WTC11 (cell line): ENCODE results near the gene IL17RD. TPM values are rescaled to one million over a fixed set of nuclear protein-coding genes. Genes with fewer than 3 reads are reported as not detected.

Experiments used
- ATAC-seq: fragments of 200-7000 bp; cut with Tn5 transposase; 2 replicates; pipeline ENCODE4 v1.10.0; 2021; ENCODE audit warnings: mild to moderate bottlenecking, moderate library complexity
- CTCF ChIA-PET: fragments of 300-600 bp; sonication (Branson Sonifier 250); formaldehyde crosslinking; loops from one replicate; lab custom pipeline; 2021; ENCODE audit warnings: antibody characterized with exemption; lab: Charles Lee
- POLR2A ChIA-PET: fragments of 350-600 bp; sonication (Branson Sonifier 250); formaldehyde crosslinking; loops from one replicate; lab custom pipeline; 2021; ENCODE audit warnings: antibody characterized with exemption; lab: Charles Lee
- DNase-seq: peaks from one replicate; pipeline ENCODE4 v3.0.0; 2021; ENCODE audit warnings: low spot score
- H3K27ac Mint-ChIP-seq: 2 replicates; pipeline ENCODE4 v1.8.0; 2021; ENCODE audit warnings: mixed read lengths
- H3K27me3 Mint-ChIP-seq: 2 replicates; pipeline ENCODE4 v1.8.0; 2021; ENCODE audit warnings: low read depth, mild to moderate bottlenecking, moderate library complexity, mixed read lengths
- H3K36me3 Mint-ChIP-seq: 2 replicates; pipeline ENCODE4 v1.8.0; 2021; ENCODE audit warnings: mixed read lengths
- H3K4me1 Mint-ChIP-seq: 2 replicates; pipeline ENCODE4 v1.8.0; 2022; ENCODE audit warnings: mixed read lengths
- H3K4me3 Mint-ChIP-seq: 2 replicates; pipeline ENCODE4 v1.8.0; 2021; ENCODE audit warnings: mild to moderate bottlenecking, moderate library complexity, mixed read lengths
- H3K9me3 Mint-ChIP-seq: 2 replicates; pipeline ENCODE4 v1.8.0; 2021; ENCODE audit warnings: mixed read lengths
- EMX1 ChIP-seq: fragments of 250-450 bp; sonication (Bioruptor Pico); IDR thresholded peaks from 2 replicates; pipeline ENCODE4 v1.8.0; 2021; ENCODE audit warnings: mild to moderate bottlenecking
- FOXJ3 ChIP-seq: sonication (generic); formaldehyde crosslinking; IDR thresholded peaks from 2 replicates; pipeline ENCODE4 v1.9.0; 2021; ENCODE audit warnings: missing genetic modification reagents, mild to moderate bottlenecking, borderline replicate concordance
- GTF2I ChIP-seq: fragments of 250-450 bp; sonication (Bioruptor Pico); conservative IDR thresholded peaks from 2 replicates; pipeline ENCODE4 v1.4.0; 2021; ENCODE audit warnings: mild to moderate bottlenecking
- JAZF1 ChIP-seq: fragments of 250-450 bp; sonication (Bioruptor Pico); IDR thresholded peaks from 2 replicates; pipeline ENCODE4 v1.9.0; 2021; ENCODE audit warnings: moderate library complexity, mild to moderate bottlenecking, inconsistent platforms
- KAT7 ChIP-seq: sonication (generic); formaldehyde crosslinking; IDR thresholded peaks from 2 replicates; pipeline ENCODE4 v1.8.1; 2023; ENCODE audit warnings: missing genetic modification reagents, mild to moderate bottlenecking, borderline replicate concordance
- SOX15 ChIP-seq: fragments of 250-450 bp; sonication (Bioruptor Pico); IDR thresholded peaks from 2 replicates; pipeline ENCODE4 v1.9.0; 2021; ENCODE audit warnings: mild to moderate bottlenecking
- TCF7 ChIP-seq: sonication (generic); formaldehyde crosslinking; IDR thresholded peaks from 2 replicates; pipeline ENCODE4 v1.8.0; 2022; ENCODE audit warnings: mild to moderate bottlenecking, low read depth, missing genetic modification reagents, moderate library complexity
- TEAD1 ChIP-seq: sonication (generic); formaldehyde crosslinking; IDR thresholded peaks from 2 replicates; pipeline ENCODE4 v1.8.0; 2022; ENCODE audit warnings: mild to moderate bottlenecking, missing genetic modification reagents
- ZBTB21 ChIP-seq: sonication (generic); formaldehyde crosslinking; IDR thresholded peaks from 2 replicates; pipeline ENCODE4 v1.8.1; 2023; ENCODE audit warnings: mild to moderate bottlenecking, missing genetic modification reagents, borderline replicate concordance
- ZNF121 ChIP-seq: sonication (generic); formaldehyde crosslinking; IDR thresholded peaks from 2 replicates; pipeline ENCODE4 v1.8.0; 2023; ENCODE audit warnings: missing genetic modification reagents
- ZNF317 ChIP-seq: sonication (generic); formaldehyde crosslinking; IDR thresholded peaks from 2 replicates; pipeline ENCODE4 v1.8.1; 2023; ENCODE audit warnings: low read depth, mild to moderate bottlenecking, moderate library complexity, missing genetic modification reagents, borderline replicate concordance
- ZNF396 ChIP-seq: fragments of 250-450 bp; sonication (Bioruptor Pico); IDR thresholded peaks from 2 replicates; pipeline ENCODE4 v1.8.0; 2021; ENCODE audit warnings: mild to moderate bottlenecking, moderate library complexity, borderline replicate concordance
- ZNF416 ChIP-seq: fragments of 250-450 bp; sonication (Bioruptor Pico); IDR thresholded peaks from 2 replicates; pipeline ENCODE4 v1.9.0; 2021; ENCODE audit warnings: mild to moderate bottlenecking, inconsistent platforms
- total RNA-seq: library from RNA; stranded (reverse); gene quantifications from 3 replicates; pipeline ENCODE4 v1.2.3, GENCODE V29; 2021
- TF ChIP-seq, protein P1 (sequence below): fragments of 250-450 bp; sonication (Bioruptor Pico); IDR thresholded peaks from 2 replicates; pipeline ENCODE4 v1.9.0; 2021; ENCODE audit warnings: mild to moderate bottlenecking
- TF ChIP-seq, protein P2 (sequence below): sonication (generic); formaldehyde crosslinking; IDR thresholded peaks from 2 replicates; pipeline ENCODE4 v1.8.1; 2023; ENCODE audit warnings: mild to moderate bottlenecking, missing genetic modification reagents
- TF ChIP-seq, protein P3 (sequence below): sonication (generic); formaldehyde crosslinking; IDR thresholded peaks from 2 replicates; pipeline ENCODE4 v1.8.1; 2023; ENCODE audit warnings: mild to moderate bottlenecking, missing genetic modification reagents, moderate library complexity
- TF ChIP-seq, protein P4 (sequence below): sonication (generic); formaldehyde crosslinking; IDR thresholded peaks from 2 replicates; pipeline ENCODE4 v1.8.1; 2023; ENCODE audit warnings: mild to moderate bottlenecking, missing genetic modification reagents, moderate library complexity
- TF ChIP-seq, protein P5 (sequence below): sonication (generic); formaldehyde crosslinking; IDR thresholded peaks from 2 replicates; pipeline ENCODE4 v1.8.1; 2022; ENCODE audit warnings: mild to moderate bottlenecking, moderate library complexity, missing genetic modification reagents
- TF ChIP-seq, protein P6 (sequence below): fragments of 250-450 bp; sonication (Bioruptor Pico); IDR thresholded peaks from 2 replicates; pipeline ENCODE4 v2.1.2; 2022; ENCODE audit warnings: mild to moderate bottlenecking, moderate library complexity
- TF ChIP-seq, protein P7 (sequence below): fragments of 250-450 bp; sonication (Bioruptor Pico); conservative IDR thresholded peaks from 2 replicates; pipeline ENCODE4 v1.9.0; 2021; ENCODE audit warnings: mild to moderate bottlenecking

IL17RD gene
- total RNA-seq, 1 experiment from 2014 or later, result 72.9 TPM

DNA sequence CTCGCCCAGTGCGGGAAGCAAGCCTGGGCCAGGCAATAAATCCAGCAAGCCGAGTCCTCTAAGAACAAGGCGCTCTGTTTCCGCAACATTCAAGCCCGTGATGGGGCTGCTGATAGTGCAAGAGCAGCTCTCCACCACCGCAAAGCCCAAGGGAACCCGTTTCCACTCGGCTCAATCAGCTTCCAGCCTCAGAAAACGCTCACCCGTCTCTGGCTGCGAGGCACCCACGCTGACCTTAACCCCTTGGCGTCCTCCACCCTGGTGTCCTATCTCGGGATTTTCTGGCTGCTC lies 86.9 kb downstream of the IL17RD start (continued):
- TF ChIP-seq ZNF317 (CRISPR knock-in tag) (no peak), ZNF396 (no peak), TEAD1 (no peak), TCF7 (no peak)
- TF ChIP-seq, protein P1, sequence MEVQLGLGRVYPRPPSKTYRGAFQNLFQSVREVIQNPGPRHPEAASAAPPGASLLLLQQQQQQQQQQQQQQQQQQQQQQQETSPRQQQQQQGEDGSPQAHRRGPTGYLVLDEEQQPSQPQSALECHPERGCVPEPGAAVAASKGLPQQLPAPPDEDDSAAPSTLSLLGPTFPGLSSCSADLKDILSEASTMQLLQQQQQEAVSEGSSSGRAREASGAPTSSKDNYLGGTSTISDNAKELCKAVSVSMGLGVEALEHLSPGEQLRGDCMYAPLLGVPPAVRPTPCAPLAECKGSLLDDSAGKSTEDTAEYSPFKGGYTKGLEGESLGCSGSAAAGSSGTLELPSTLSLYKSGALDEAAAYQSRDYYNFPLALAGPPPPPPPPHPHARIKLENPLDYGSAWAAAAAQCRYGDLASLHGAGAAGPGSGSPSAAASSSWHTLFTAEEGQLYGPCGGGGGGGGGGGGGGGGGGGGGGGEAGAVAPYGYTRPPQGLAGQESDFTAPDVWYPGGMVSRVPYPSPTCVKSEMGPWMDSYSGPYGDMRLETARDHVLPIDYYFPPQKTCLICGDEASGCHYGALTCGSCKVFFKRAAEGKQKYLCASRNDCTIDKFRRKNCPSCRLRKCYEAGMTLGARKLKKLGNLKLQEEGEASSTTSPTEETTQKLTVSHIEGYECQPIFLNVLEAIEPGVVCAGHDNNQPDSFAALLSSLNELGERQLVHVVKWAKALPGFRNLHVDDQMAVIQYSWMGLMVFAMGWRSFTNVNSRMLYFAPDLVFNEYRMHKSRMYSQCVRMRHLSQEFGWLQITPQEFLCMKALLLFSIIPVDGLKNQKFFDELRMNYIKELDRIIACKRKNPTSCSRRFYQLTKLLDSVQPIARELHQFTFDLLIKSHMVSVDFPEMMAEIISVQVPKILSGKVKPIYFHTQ, result no peak
- TF ChIP-seq, protein P2, sequence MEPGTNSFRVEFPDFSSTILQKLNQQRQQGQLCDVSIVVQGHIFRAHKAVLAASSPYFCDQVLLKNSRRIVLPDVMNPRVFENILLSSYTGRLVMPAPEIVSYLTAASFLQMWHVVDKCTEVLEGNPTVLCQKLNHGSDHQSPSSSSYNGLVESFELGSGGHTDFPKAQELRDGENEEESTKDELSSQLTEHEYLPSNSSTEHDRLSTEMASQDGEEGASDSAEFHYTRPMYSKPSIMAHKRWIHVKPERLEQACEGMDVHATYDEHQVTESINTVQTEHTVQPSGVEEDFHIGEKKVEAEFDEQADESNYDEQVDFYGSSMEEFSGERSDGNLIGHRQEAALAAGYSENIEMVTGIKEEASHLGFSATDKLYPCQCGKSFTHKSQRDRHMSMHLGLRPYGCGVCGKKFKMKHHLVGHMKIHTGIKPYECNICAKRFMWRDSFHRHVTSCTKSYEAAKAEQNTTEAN (CRISPR knock-in tag), result no peak
- TF ChIP-seq, protein P3, sequence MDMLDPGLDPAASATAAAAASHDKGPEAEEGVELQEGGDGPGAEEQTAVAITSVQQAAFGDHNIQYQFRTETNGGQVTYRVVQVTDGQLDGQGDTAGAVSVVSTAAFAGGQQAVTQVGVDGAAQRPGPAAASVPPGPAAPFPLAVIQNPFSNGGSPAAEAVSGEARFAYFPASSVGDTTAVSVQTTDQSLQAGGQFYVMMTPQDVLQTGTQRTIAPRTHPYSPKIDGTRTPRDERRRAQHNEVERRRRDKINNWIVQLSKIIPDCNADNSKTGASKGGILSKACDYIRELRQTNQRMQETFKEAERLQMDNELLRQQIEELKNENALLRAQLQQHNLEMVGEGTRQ (CRISPR knock-in tag), result no peak

DNA sequence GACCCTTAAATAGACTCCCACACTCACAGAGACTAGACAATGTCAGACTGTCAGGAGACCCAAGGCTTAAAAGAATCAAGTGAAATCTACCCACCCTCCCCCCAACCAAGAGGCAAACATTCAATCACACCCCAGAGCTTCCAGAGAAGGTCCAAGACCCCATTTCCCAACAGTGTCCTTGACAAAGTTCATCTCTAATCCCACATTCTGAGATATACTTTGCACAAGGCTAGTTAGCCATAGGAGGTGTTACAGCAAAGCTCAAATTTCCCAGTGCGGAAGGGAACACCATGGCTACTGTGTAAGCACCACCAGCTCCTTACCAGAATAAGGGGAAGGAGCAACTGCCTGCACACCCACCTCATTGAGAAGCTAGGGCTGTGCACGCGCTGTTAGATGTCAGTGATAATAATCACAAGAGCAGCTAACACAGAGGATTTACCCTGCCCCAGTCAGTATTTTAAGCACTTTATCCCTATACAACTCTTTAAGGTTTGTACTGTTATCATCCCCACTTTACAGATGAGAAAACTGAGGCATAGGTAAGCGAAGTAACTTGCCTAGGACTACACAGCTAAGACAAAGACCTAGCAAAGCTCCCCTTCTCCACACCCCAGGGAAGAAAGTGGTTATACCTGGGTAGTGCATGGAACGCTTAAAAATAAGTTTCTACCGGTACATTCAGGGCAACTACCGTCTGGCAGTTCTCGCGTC lies 87.4 kb downstream of the IL17RD start:
- Mint-ChIP-seq H3K4me3 (peak overlapping the region; percentile 73), H3K4me1 (peaks cover 15% of the 10 kb centered on the region), H3K9me3 (no peaks in the 10 kb centered on the region), H3K36me3 (no peaks in the 10 kb centered on the region), H3K27ac (no peak overlapping the region), H3K27me3 (peaks cover 35% of the 10 kb centered on the region)
- ATAC-seq, result no peak
- TF ChIP-seq GTF2I (CRISPR knock-in tag) (peak; percentile 92), EMX1 (CRISPR knock-in tag) (no peak), ZNF416 (CRISPR knock-in tag) (no peak), KAT7 (no peak), JAZF1 (CRISPR knock-in tag) (no peak)
- TF ChIP-seq, protein P4, sequence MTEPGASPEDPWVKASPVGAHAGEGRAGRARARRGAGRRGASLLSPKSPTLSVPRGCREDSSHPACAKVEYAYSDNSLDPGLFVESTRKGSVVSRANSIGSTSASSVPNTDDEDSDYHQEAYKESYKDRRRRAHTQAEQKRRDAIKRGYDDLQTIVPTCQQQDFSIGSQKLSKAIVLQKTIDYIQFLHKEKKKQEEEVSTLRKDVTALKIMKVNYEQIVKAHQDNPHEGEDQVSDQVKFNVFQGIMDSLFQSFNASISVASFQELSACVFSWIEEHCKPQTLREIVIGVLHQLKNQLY (CRISPR knock-in tag), result no peak
- TF ChIP-seq, protein P5, sequence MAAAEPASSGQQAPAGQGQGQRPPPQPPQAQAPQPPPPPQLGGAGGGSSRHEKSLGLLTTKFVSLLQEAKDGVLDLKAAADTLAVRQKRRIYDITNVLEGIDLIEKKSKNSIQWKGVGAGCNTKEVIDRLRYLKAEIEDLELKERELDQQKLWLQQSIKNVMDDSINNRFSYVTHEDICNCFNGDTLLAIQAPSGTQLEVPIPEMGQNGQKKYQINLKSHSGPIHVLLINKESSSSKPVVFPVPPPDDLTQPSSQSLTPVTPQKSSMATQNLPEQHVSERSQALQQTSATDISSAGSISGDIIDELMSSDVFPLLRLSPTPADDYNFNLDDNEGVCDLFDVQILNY, result no peak
- TF ChIP-seq, all 79 proteins: peak for 1
- POLR2A ChIA-PET, result interaction anchor here (0.7 kb wide), 1 partner anchor 87 kb away, joined by 3 read pairs; no protein-coding TSS in a partner anchor
- no peak for DNase-seq
- CTCF ChIA-PET, result interaction anchor here (0.5 to 1.2 kb wide), 3 partner anchors 9 to 344 kb away, joined by 3 to 5 read pairs (median 4); no protein-coding TSS in a partner anchor

DNA sequence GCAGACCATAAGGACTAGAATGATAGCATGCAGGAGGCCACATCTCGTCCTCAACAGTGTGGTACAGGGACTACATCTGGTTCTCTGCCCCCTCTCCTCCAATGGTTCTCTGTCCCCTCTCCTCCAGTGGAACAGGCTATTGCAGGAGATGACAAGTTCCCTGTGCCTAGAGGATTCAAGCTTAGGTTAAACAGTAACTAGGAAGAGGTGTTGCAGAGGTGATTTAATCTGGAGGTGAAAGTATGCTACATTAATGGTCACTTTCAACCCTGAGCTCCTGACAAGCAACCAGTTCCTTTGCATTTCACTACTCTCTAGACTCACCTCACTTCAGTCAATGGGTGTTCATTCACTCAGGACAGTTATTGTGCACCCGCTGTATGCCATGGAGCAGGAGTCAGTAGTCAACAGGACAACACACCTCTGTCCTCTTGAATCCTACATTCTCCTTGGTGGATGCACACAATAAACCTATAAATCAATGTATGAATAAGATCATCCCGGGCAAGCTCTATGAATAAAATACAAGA lies 88.7 kb downstream of the IL17RD start:
- Mint-ChIP-seq H3K4me3 (no peak overlapping the region), H3K9me3 (peaks cover 6% of the 10 kb centered on the region), H3K27me3 (peaks cover 35% of the 10 kb centered on the region), H3K27ac (no peak overlapping the region), H3K36me3 (0 out of 2 replicates have a peak, but pooled peaks cover 4% of the 10 kb centered on the region), H3K4me1 (peaks cover 15% of the 10 kb centered on the region)
- no peak for DNase-seq
- ChIA-PET POLR2A (no interaction called here), CTCF (no interaction called here)
- no peak for ATAC-seq
- TF ChIP-seq FOXJ3 (CRISPR knock-in tag) (no peak), SOX15 (CRISPR knock-in tag) (no peak), ZBTB21 (no peak), ZNF121 (CRISPR knock-in tag) (no peak)
- TF ChIP-seq, protein P6, sequence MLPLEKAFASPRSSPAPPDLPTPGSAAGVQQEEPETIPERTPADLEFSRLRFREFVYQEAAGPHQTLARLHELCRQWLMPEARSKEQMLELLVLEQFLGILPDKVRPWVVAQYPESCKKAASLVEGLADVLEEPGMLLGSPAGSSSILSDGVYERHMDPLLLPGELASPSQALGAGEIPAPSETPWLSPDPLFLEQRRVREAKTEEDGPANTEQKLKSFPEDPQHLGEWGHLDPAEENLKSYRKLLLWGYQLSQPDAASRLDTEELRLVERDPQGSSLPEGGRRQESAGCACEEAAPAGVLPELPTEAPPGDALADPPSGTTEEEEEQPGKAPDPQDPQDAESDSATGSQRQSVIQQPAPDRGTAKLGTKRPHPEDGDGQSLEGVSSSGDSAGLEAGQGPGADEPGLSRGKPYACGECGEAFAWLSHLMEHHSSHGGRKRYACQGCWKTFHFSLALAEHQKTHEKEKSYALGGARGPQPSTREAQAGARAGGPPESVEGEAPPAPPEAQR, result no peak
- TF ChIP-seq, protein P7, sequence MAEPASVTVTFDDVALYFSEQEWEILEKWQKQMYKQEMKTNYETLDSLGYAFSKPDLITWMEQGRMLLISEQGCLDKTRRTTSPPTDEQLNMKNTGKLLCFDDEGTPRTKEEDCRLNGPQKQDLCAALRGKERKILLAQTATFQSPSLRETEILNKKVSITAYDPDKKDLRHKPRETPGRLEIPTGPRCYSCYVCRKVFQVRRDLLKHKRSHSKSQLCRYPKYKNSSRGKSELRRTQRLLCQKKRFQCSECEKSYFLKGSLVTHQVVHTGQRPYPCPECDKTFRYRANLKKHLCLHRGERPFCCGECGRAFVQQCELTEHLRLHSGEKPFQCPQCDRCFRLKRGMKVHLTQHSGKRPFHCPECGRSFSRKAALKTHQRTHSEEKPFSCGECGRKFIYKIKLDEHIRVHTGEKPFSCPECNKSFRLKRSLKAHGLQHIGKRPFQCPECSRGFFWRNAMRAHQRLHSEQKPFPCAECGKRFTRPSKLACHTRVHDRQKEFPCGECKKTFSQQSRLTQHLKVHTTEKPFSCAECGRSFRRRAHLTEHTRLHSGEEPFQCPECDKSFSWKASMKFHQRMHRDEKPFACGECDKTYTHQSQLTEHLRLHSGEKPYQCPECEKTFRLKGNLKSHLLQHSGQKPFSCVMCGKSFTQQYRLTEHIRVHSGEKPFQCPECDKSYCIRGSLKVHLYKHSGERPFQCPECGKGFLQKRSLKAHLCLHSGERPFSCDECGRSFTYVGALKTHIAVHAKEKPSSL (CRISPR knock-in tag), result no peak
